RCC 7860 (cell line): Measurements from ENCODE around the gene BRD7.
A peak's percentile ranks its signal among the peaks of the same experiment; 100 is the strongest.
"Not testable (repeated sequence)": the region's sequence is repeated elsewhere in the genome, so short reads cannot be mapped to it uniquely, and the experiment has no call there.

Experiments
- DNase-seq: peaks from one replicate; pipeline ENCODE4 v3.0.0-alpha.2; 2015; ENCODE audit warnings: low spot score
- FAIRE-seq: peaks from 2 replicates; lab custom pipeline; 2012; peaks lifted over from hg19 to GRCh38; lab: Jason Lieb, UNC

Gene BRD7

GRCh38 chr16:50360033-50360778, 8.6 kb downstream of the BRD7 start:
- DNase-seq (no peak), FAIRE-seq (no peak)

GRCh38 chr16:50359626-50360025, 9.2 kb downstream of the BRD7 start:
- FAIRE-seq = no peak

GRCh38 chr16:50354629-50355456, 13.9 kb downstream of the BRD7 start:
- DNase-seq = peak; percentile 36
- FAIRE-seq = peak; percentile 74

More at GRCh38 chr16:50359626-50360025, 9.2 kb downstream of the BRD7 start:
- no peak for DNase-seq

- FAIRE-seq (no peak), DNase-seq (no peak)
Measured at GRCh38 chr16:50354082-50354481, 14.7 kb downstream of the BRD7 start.

- DNase-seq (no peak), FAIRE-seq (no peak)
Measured at GRCh38 chr16:50351952-50352351, 16.8 kb downstream of the BRD7 start.

DNA sequence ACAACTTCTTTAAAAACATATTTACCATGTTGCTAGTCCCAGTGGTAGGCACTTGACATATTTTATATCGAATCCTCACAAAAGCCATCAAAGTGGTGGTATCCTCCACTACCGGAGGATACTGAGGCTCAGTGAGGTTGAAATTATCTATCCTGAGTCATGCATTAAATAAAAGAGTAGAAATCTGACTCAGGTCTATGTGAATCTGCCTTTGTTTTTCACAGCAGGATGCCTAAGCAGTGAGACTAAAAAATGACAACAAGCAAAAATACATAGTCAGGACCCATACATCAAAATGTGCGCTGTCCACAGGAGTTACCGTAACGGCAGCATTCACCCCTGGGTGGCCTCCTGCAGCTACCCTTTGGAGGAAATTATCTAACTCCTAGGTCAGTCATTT, 17.7 kb downstream of the BRD7 start:
- DNase-seq (no peak), FAIRE-seq (no peak)

GRCh38 chr16:50345210-50345609, 23.6 kb downstream of the BRD7 start:
- not testable (repeated sequence) for FAIRE-seq, DNase-seq

- not testable (repeated sequence) for FAIRE-seq, DNase-seq
Measured at GRCh38 chr16:50343566-50343965, 25.2 kb downstream of the BRD7 start.

DNA sequence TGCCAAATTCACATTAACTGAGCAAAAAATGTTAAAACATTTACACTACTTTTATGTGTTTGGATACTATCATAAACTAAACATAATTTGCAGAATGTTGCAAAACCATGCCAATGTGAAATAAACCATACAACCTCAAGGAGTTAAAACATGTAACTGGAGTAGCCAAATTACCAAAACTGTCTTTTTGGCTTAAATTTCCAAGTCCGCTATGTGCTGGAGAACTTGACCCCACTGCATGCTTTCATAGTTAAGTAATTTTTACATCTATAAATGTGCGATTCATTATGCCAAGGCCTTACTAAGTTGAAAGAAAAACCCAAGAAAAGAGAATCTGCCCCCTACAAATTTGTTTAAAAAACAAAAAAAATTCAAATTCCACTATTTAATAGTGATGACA, 28.2 kb downstream of the BRD7 start:
- no peak for FAIRE-seq
- DNase-seq = no peak

GRCh38 chr16:50338371-50339231, 30.2 kb downstream of the BRD7 start:
- FAIRE-seq = no peak
- no peak for DNase-seq

- DNase-seq = no peak
- no peak for FAIRE-seq
Measured at GRCh38 chr16:50336884-50337283, 31.9 kb downstream of the BRD7 start.

- DNase-seq = no peak
- no peak for FAIRE-seq
Measured at GRCh38 chr16:50335196-50335958, 33.4 kb downstream of the BRD7 start.

- no peak for DNase-seq
- FAIRE-seq = no peak
Measured at GRCh38 chr16:50334106-50334975, 34.4 kb downstream of the BRD7 start.

- no peak for FAIRE-seq
- DNase-seq = no peak
Measured at GRCh38 chr16:50332599-50332998, 36.2 kb downstream of the BRD7 start.

- no peak for DNase-seq
- FAIRE-seq = no peak
Measured at GRCh38 chr16:50331570-50331969, 37.2 kb downstream of the BRD7 start.

DNA sequence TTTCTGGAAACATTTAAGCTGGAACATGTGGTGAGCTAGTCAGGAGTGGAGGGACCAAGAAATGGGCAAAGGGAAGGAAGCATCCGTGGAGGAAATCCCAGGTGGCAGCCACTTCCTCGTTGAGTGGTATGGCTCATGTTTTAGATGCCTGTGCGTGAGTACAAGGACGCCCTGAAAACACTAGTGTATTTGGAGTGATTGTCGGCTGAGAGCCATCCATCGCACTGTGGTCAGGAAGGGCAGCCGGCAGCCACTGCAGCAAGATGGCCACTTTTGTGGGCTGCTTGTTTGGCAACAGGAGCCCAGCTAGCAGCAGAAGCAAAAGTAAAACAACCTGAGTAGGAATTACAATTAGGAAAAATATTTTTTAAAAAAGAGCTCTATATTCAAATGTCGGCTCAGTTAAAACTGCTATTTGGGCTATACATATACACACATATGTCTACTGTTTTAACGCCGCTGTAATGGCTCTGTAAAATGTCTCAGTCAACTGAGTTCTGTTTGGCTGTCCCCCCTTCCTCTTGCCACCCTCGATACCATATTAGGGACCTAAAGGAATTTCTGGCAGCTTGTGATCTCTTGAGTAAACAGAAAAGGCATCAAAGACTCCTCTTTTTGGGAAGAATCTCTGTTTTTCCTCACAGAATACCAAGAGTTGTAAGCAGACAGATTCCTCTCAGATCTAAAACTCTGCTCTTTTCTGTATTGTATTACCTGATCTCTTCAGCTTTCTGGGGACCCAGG, 39.2 kb downstream of the BRD7 start:
- DNase-seq = no peak
- FAIRE-seq = no peak

DNA sequence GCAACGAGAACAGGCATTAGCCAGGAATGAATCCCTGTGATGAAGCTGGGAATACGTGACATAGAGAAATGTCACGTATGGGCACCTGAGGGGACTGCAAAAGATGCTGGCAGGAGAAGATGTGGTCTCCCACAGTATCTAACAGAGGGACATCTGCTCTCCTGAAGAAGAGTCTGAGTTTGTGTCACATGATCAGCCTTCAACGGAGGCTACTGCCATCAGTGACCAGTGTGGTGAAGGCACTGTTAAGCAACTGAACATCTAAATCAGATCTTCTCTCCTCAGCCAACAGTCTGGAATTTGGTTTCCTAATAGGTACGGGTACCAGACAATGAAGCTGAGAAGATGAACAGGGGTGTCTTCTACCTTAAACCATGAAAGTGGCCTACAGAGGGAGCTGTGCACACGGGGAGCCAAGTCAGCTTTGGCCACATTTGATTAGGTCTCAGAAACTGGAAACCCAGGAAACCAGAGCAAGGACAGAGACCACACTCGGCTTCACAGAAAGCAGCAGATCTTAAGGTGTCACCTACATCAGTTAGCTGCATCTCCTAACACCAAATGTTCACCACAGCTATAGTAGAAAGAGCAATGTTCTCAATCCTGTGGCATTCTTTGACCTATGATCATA, 41.8 kb downstream of the BRD7 start:
- FAIRE-seq = no peak
- DNase-seq = no peak

- DNase-seq (no peak), FAIRE-seq (no peak)
Measured at GRCh38 chr16:50326264-50326663, 42.5 kb downstream of the BRD7 start.
